ENCODE results near the gene PRKCA.

DNA sequence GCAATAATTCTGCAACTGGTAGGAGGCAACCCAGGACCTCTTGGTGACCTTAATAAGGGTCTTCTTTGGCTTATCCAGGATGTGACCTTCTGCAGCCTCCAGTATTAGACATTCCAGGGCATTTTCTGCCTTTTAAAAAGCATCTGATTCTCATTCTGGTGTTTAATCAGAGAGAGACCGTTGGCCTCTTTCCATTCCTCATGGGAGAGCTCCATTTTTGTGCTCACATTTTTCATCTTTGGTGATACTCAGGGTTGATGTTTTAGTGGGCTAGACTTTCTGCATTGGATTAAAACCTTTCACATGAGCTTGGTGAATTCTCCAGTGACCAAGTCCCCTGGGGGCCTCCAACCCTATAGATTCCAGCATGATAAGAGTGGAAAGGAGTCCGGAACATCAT, 382.3 kb downstream of the PRKCA start:
- TF ChIP-seq POLR2A (IDR thresholded peaks at IDR 0.05; ENCODE audit: low read length), result no peak
- no peak for TF ChIP-seq GATA1 (IDR thresholded peaks at IDR 0.05; ENCODE audit: low read depth, low read length)

Measured in erythroblast (primary cell).